Natural killer cell (primary cell): ENCODE measurements around the gene TRPV2. TPM values are rescaled to one million over a fixed set of nuclear protein-coding genes. Genes with fewer than 3 reads are reported as not detected.
A peak's percentile ranks its signal among the peaks of the same experiment; 100 is the strongest.
"Not testable (repeated sequence)": the region's sequence is repeated elsewhere in the genome, so short reads cannot be mapped to it uniquely, and the experiment has no call there.

Source experiments
- ATAC-seq, 3 donors: fragments of 150-1000 bp in 2 of 3; fragments of 200-7000 bp in 1 of 3; cut with Tn5 transposase; 1 replicate in 1 of 3; 2 replicates in 2 of 3; pipeline ENCODE4 v1.10.0; 2021; ENCODE audit warnings: mild to moderate bottlenecking in 2 of 3, moderate library complexity in 2 of 3
- DNase-seq, 2 donors: peaks; one replicate each; pipeline versions ENCODE4 v3.0.0 to v3.0.0-alpha.2; 2013 to 2021; ENCODE audit warnings: mixed read lengths in 1 of 2
- H3K27ac ChIP-seq: one replicate; pipeline ENCODE4 v1.5.1; 2013; ENCODE audit warnings: mild to moderate bottlenecking, low read length
- H3K27me3 ChIP-seq: one replicate; pipeline ENCODE4 v1.6.1; 2013; ENCODE audit warnings: low read length; ENCODE audit not compliant: control insufficient read depth, insufficient read depth
- H3K36me3 ChIP-seq: one replicate; pipeline ENCODE4 v1.6.1; 2013; ENCODE audit warnings: low read length; ENCODE audit not compliant: control insufficient read depth, insufficient read depth
- H3K4me1 ChIP-seq: one replicate; pipeline ENCODE4 v1.6.1; 2013; ENCODE audit warnings: low read length; ENCODE audit not compliant: control insufficient read depth, insufficient read depth
- H3K4me3 ChIP-seq: one replicate; pipeline ENCODE4 v1.5.1; 2013; ENCODE audit warnings: low read length
- H3K9me3 ChIP-seq: one replicate; pipeline ENCODE4 v1.6.1; 2013; ENCODE audit warnings: low read length; ENCODE audit not compliant: control insufficient read depth, insufficient read depth
- H3K27ac Mint-ChIP-seq, 2 donors: one replicate each; pipeline ENCODE4 v1.8.0; 2022; ENCODE audit warnings: mild to moderate bottlenecking in 2 of 2, mixed read lengths in 2 of 2, moderate library complexity in 1 of 2
- H3K27me3 Mint-ChIP-seq, 2 donors: one replicate each; pipeline ENCODE4 v1.8.0; 2022; ENCODE audit warnings: low read depth in 2 of 2, mixed read lengths in 2 of 2
- H3K36me3 Mint-ChIP-seq: one replicate; pipeline ENCODE4 v1.8.0; 2022; ENCODE audit warnings: mixed read lengths
- H3K4me1 Mint-ChIP-seq, 2 donors: one replicate each; pipeline ENCODE4 v1.8.0; 2022; ENCODE audit warnings: mixed read lengths in 2 of 2
- H3K4me3 Mint-ChIP-seq: one replicate; pipeline ENCODE4 v1.8.0; 2022; ENCODE audit warnings: mild to moderate bottlenecking, moderate library complexity, mixed read lengths
- H3K9me3 Mint-ChIP-seq, 2 donors: one replicate each; pipeline ENCODE4 v1.8.0; 2022; ENCODE audit warnings: mixed read lengths in 2 of 2
- CTCF ChIP-seq: fragments of 200-600 bp; IDR thresholded peaks from one replicate; pipeline ENCODE4 v1.8.0; 2022; ENCODE audit warnings: antibody characterized with exemption
- WGBS: methylation state at CpG from one replicate; pipeline ENCODE4 v1.1.7; 2013; ENCODE audit warnings: missing lambda C conversion rate; ENCODE audit not compliant: insufficient coverage; 5-methylcytosine and 5-hydroxymethylcytosine counted together
- intact Hi-C: fragments of 100-400 bp; cut with micrococcal nuclease; formaldehyde crosslinking; loops from one replicate; pipeline ENCODE4 v1.14.2; 2022
- total RNA-seq, 4 donors: library from RNA; stranded (reverse); fragments of 120-200 nt in 1 of 4; gene quantifications; one replicate each; pipeline versions ENCODE4 v1.2.3 to v1.2.4, GENCODE V29; 2013 to 2022

The TRPV2 gene
- total RNA-seq, 3 donors from 2014 or later (not counting 1 experiment from before 2014, with no cell fraction given) = 138 to 163 (median 147) TPM

GRCh38 chr17:16383772-16384287 lies 31.5 kb upstream of the TRPV2 start:
- Mint-ChIP-seq H3K4me1 (peaks cover 45% of the 10 kb centered on the region in 2 donors), H3K27ac (peak overlapping the region; percentile 99 to 100), H3K36me3 (peaks cover 13% of the 10 kb centered on the region), H3K27me3 (no peaks in the 10 kb centered on the region), H3K9me3 (no peaks in the 10 kb centered on the region), H3K4me3 (peak overlapping the region; percentile 60)
- H3K9me3 ChIP-seq = no peaks in the 10 kb centered on the region
- H3K36me3 ChIP-seq = peaks cover 15% of the 10 kb centered on the region
- ATAC-seq (no peak), DNase-seq (no peak)
- peaks cover 39% of the 10 kb centered on the region for H3K4me1 ChIP-seq
- no peak overlapping the region for H3K4me3 ChIP-seq
- no peak overlapping the region for H3K27ac ChIP-seq
- intact Hi-C loops = loop anchor here (5.0 kb wide), 1 partner anchor 153 kb away; no protein-coding TSS in a partner anchor
- 92% methylated on average over 5 of the region's 5 CpGs for WGBS
- H3K27me3 ChIP-seq = no peaks in the 10 kb centered on the region
- no peak for TF ChIP-seq CTCF

DNA sequence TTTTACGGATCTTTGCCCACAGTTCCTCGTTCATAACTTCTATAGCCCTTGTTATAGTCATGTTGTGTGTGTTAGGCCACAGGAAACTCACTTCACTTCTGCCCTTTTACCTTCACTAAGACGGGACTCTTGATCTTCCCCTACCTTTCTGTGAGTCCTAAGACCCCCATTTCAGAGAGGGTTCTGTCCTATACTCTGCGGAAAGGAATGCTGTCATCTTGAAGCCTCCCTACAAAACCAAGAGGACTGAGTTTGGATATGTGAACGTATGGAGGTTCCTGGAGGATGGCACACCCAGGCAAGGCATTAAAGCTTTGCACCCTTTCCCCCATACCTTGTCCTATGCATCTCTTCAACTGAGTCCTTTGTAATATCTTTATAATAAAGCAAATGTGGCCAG lies 30.8 kb upstream of the TRPV2 start:
- H3K9me3 ChIP-seq = no peaks in the 10 kb centered on the region
- no peak overlapping the region for H3K27ac ChIP-seq
- H3K4me3 Mint-ChIP-seq = peak overlapping the region; percentile 60
- no peaks in the 10 kb centered on the region for H3K27me3 ChIP-seq
- DNase-seq (no peak), ATAC-seq (no peak)
- intact Hi-C loops = loop anchor here (5.0 kb wide), 1 partner anchor 153 kb away; no protein-coding TSS in a partner anchor
- peaks cover 45% of the 10 kb centered on the region in 2 donors for H3K4me1 Mint-ChIP-seq
- peak overlapping the region; percentile 99 to 100 for H3K27ac Mint-ChIP-seq
- peaks cover 15% of the 10 kb centered on the region for H3K36me3 ChIP-seq
- H3K36me3 Mint-ChIP-seq = peaks cover 13% of the 10 kb centered on the region
- WGBS = 59% methylated on average over 3 of the region's 5 CpGs
- H3K9me3 Mint-ChIP-seq = no peaks in the 10 kb centered on the region
- no peak for TF ChIP-seq CTCF
- no peak overlapping the region for H3K4me3 ChIP-seq
- H3K27me3 Mint-ChIP-seq = no peaks in the 10 kb centered on the region
- peaks cover 39% of the 10 kb centered on the region for H3K4me1 ChIP-seq

DNA sequence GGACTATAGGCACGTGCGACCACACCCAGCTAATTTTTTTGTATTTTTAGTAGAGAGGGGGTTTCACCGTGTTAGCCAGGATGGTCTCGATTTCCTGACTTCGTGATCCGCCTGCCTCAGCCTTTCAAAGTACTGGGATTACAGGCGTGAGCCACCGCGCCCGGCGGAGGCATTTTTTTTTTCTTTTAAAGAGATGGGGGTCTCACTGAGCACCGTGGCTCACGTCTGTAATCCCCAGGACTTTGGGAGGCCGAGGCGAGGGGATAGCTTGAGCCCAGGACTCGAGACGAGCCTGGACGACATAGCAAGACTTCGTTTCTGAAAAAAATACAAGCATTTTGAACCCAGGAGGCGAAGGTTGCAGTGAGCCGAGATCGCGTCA lies 29.3 kb upstream of the TRPV2 start:
- H3K9me3 Mint-ChIP-seq, ATAC-seq, H3K9me3 ChIP-seq, H3K27me3 ChIP-seq, DNase-seq, H3K27me3 Mint-ChIP-seq, H3K27ac ChIP-seq: not testable (repeated sequence)
- Mint-ChIP-seq H3K27ac (peak overlapping the region; percentile 78 to 83), H3K4me3 (peak overlapping the region; percentile 93), H3K36me3 (peaks cover 13% of the 10 kb centered on the region), H3K4me1 (peaks cover 38% of the 10 kb centered on the region in 2 donors)
- Histone ChIP-seq H3K36me3 (peaks cover 15% of the 10 kb centered on the region), H3K4me1 (peaks cover 33% of the 10 kb centered on the region), H3K4me3 (peak overlapping the region; percentile 44)
- intact Hi-C loops = loop anchor here (1.0 to 2.0 kb wide), 2 partner anchors 29 to 135 kb away; partner anchors contain the start of gene TRPV2
- 50% methylated on average over 23 of the region's 23 CpGs for WGBS

GRCh38 chr17:16391451-16391850 lies 23.9 kb upstream of the TRPV2 start:
- peaks cover 12% of the 10 kb centered on the region for H3K4me1 ChIP-seq
- ATAC-seq = no peak
- H3K9me3 ChIP-seq = no peaks in the 10 kb centered on the region
- no peaks in the 10 kb centered on the region for H3K36me3 ChIP-seq
- intact Hi-C loops = no loop called here
- no peak overlapping the region for H3K4me3 ChIP-seq
- Mint-ChIP-seq H3K36me3 (no peaks in the 10 kb centered on the region), H3K4me1 (peaks cover 0 to 5% of the 10 kb centered on the region in 2 donors), H3K27me3 (no peaks in the 10 kb centered on the region), H3K27ac (no peak overlapping the region), H3K9me3 (no peaks in the 10 kb centered on the region), H3K4me3 (no peak overlapping the region)
- no peak for TF ChIP-seq CTCF
- DNase-seq = no peak
- 96% methylated on average over 13 of the region's 13 CpGs for WGBS
- no peaks in the 10 kb centered on the region for H3K27me3 ChIP-seq
- no peak overlapping the region for H3K27ac ChIP-seq

- H3K27ac ChIP-seq, H3K4me1 Mint-ChIP-seq, H3K27me3 Mint-ChIP-seq, H3K9me3 Mint-ChIP-seq, H3K36me3 ChIP-seq, H3K4me3 ChIP-seq, intact Hi-C loops, H3K4me1 ChIP-seq, H3K27ac Mint-ChIP-seq, H3K4me3 Mint-ChIP-seq, ATAC-seq, H3K27me3 ChIP-seq, H3K9me3 ChIP-seq, H3K36me3 Mint-ChIP-seq, DNase-seq: not testable (repeated sequence)
- whole genome bisulfite sequencing = 86% methylated on average over 11 of the region's 11 CpGs
Observed at GRCh38 chr17:16392491-16392890, 22.9 kb upstream of the TRPV2 start.

DNA sequence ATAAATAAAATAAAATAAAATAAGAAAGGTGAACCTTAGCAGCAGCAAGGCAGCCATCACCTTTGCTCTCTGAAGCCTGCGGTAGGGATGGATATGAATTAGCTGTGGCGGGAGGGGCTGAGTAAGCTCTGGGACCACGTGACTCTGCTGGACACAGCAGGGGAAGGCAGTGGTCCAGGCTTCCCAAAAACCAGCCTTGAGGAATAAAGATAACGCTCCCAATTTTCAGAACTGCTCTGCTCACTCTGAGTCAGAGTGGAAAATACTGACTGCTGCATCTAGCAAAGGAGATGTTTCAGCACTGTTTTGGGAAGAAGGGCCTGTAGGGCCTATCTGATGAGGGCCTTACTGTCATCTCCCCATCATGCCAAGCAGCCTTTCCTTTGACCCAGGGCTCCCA lies 19.5 kb upstream of the TRPV2 start:
- H3K36me3 Mint-ChIP-seq, H3K27ac Mint-ChIP-seq: not testable (repeated sequence)

More for the DNA sequence above, 19.5 kb upstream of the TRPV2 start:
- ATAC-seq, H3K4me3 ChIP-seq, intact Hi-C loops, H3K27me3 Mint-ChIP-seq, DNase-seq, H3K9me3 Mint-ChIP-seq, H3K27me3 ChIP-seq, H3K4me1 Mint-ChIP-seq, H3K36me3 ChIP-seq, H3K27ac ChIP-seq, H3K9me3 ChIP-seq, H3K4me3 Mint-ChIP-seq, H3K4me1 ChIP-seq: not testable (repeated sequence)
- WGBS = 89% methylated on average over 4 of the region's 4 CpGs
